HepG2 (cell line): ENCODE data around the gene ITGA2.

ENCODE experiments used
- CBFB ChIP-seq: sonication (generic); formaldehyde crosslinking; IDR thresholded peaks from 2 replicates; pipeline ENCODE4 v1.4.0; 2020; ENCODE audit warnings: missing genetic modification reagents
- CSRNP1 ChIP-seq: sonication (generic); formaldehyde crosslinking; IDR thresholded peaks from 2 replicates; pipeline ENCODE4 v1.8.1; 2023; ENCODE audit warnings: mild to moderate bottlenecking, missing genetic modification reagents
- CTCF ChIP-seq: sonication (generic); formaldehyde crosslinking; IDR thresholded peaks from 2 replicates; pipeline ENCODE4 v1.5.0; 2020; ENCODE audit warnings: mild to moderate bottlenecking, missing genetic modification reagents, moderate library complexity
- FOSL1 ChIP-seq: sonication (generic); formaldehyde crosslinking; IDR thresholded peaks from 2 replicates; pipeline ENCODE4 v1.9.0; 2021; ENCODE audit warnings: missing genetic modification reagents, borderline replicate concordance
- HOXA7 ChIP-seq: sonication (generic); formaldehyde crosslinking; IDR thresholded peaks from 2 replicates; pipeline ENCODE4 v1.8.1; 2022; ENCODE audit warnings: mild to moderate bottlenecking, missing genetic modification reagents, moderate library complexity
- JUN ChIP-seq: sonication (generic); formaldehyde crosslinking; IDR thresholded peaks from 2 replicates; pipeline ENCODE4 v1.4.0; 2020; ENCODE audit warnings: mild to moderate bottlenecking, missing genetic modification reagents
- JUNB ChIP-seq: sonication (generic); formaldehyde crosslinking; IDR thresholded peaks from 2 replicates; pipeline ENCODE4 v1.8.0; 2022; ENCODE audit warnings: missing genetic modification reagents, mild to moderate bottlenecking, borderline replicate concordance
- NFIC ChIP-seq: IDR thresholded peaks from 2 replicates; pipeline ENCODE4 v1.6.1; 2012; ENCODE audit warnings: mild to moderate bottlenecking, low read length, inconsistent platforms
- POLR2A ChIP-seq, 2 experiments: IDR thresholded peaks; 2 replicates each; pipeline ENCODE4 v1.6.1; 2011; ENCODE audit warnings: low read depth in 2 of 2, low read length in 2 of 2, mild to moderate bottlenecking in 1 of 2, moderate library complexity in 1 of 2; ENCODE audit not compliant: insufficient read depth in 1 of 2
- TEF ChIP-seq: sonication (generic); formaldehyde crosslinking; IDR thresholded peaks from 2 replicates; pipeline ENCODE4 v1.5.0; 2020; ENCODE audit warnings: missing genetic modification reagents
- YY1 ChIP-seq: IDR thresholded peaks from 2 replicates; pipeline ENCODE4 v1.6.1; 2011; ENCODE audit warnings: low read length, low read depth, moderate library complexity, mild to moderate bottlenecking; ENCODE audit not compliant: insufficient read depth, insufficient replicate concordance
- ZBTB26 ChIP-seq: IDR thresholded peaks from 2 replicates; pipeline ENCODE4 v1.6.1; 2016; ENCODE audit warnings: missing compliant biosample characterization, missing genetic modification reagents, borderline replicate concordance
- ZNF18 ChIP-seq: sonication (generic); formaldehyde crosslinking; IDR thresholded peaks from 2 replicates; pipeline ENCODE4 v1.8.0; 2022; ENCODE audit warnings: mild to moderate bottlenecking, missing genetic modification reagents; ENCODE audit not compliant: insufficient replicate concordance
- ZNF580 ChIP-seq: IDR thresholded peaks from 2 replicates; pipeline ENCODE4 v1.6.1; 2016; ENCODE audit warnings: low read depth, borderline replicate concordance

GRCh38 chr5:52998552-52999313, 9.6 kb downstream of the ITGA2 start:
- no peak for TF ChIP-seq CTCF (CRISPR knock-in tag)
- TF ChIP-seq TEF: no peak
- TF ChIP-seq JUNB (CRISPR knock-in tag): no peak
- no peak for TF ChIP-seq CBFB (CRISPR knock-in tag)
- no peak for TF ChIP-seq NFIC
- TF ChIP-seq ZNF580 (CRISPR knock-in tag): no peak
- TF ChIP-seq YY1: no peak
- no peak for TF ChIP-seq JUN (CRISPR knock-in tag)
- no peak for TF ChIP-seq CSRNP1 (CRISPR knock-in tag)
- no peak for TF ChIP-seq POLR2A (IDR thresholded peaks at IDR 0.05; ENCODE audit: insufficient read depth in 1 of 2, low read depth in 2 of 2, low read length in 2 of 2)
- TF ChIP-seq ZBTB26 (CRISPR knock-in tag): no peak
- TF ChIP-seq HOXA7: no peak
- no peak for TF ChIP-seq FOSL1 (CRISPR knock-in tag)
- TF ChIP-seq ZNF18: no peak
